SU-DHL-6 (cell line): ENCODE data around the gene CLEC1B.

Experiments
- H2AFZ ChIP-seq: fragments of 200-600 bp; sonication (generic); 2 replicates; pipeline ENCODE4 v1.6.1; 2014; ENCODE audit warnings: low read depth, mild to moderate bottlenecking, moderate library complexity, mixed read lengths, antibody characterized with exemption, low read length; ENCODE audit not compliant: severe bottlenecking
- H3F3A ChIP-seq: fragments of 200-600 bp; shearing (Covaris generic); 2 replicates; pipeline ENCODE4 v1.6.0; 2016; ENCODE audit warnings: antibody characterized with exemption, mild to moderate bottlenecking; ENCODE audit not compliant: insufficient read depth
- H3K27ac ChIP-seq: fragments of 200-600 bp; sonication (generic); 2 replicates; pipeline ENCODE4 v1.5.1; 2016; ENCODE audit warnings: low read depth, mild to moderate bottlenecking, low read length, moderate library complexity, mixed read lengths
- H3K27me3 ChIP-seq: fragments of 200-600 bp; sonication (generic), shearing (Covaris generic); 2 replicates; pipeline ENCODE4 v1.6.0; 2014; ENCODE audit warnings: mild to moderate bottlenecking, low read length
- H3K36me3 ChIP-seq: fragments of 200-600 bp; sonication (generic); 2 replicates; pipeline ENCODE4 v1.6.1; 2014; ENCODE audit warnings: mild to moderate bottlenecking, low read length, mixed read lengths
- H3K4me2 ChIP-seq: fragments of 300-600, 200-600 bp; shearing (Covaris generic), sonication (generic); 2 replicates; pipeline ENCODE4 v1.6.0; 2014; ENCODE audit warnings: low read length, low read depth, mild to moderate bottlenecking; ENCODE audit not compliant: poor library complexity, severe bottlenecking
- H3K4me3 ChIP-seq: fragments of 200-600 bp; sonication (generic); 2 replicates; pipeline ENCODE4 v1.5.1; 2014; ENCODE audit warnings: antibody characterized with exemption, low read length, mild to moderate bottlenecking, mixed read lengths; ENCODE audit not compliant: insufficient read depth, poor library complexity, severe bottlenecking
- H3K79me2 ChIP-seq: fragments of 200-600 bp; sonication (generic); 2 replicates; pipeline ENCODE4 v1.6.1; 2014; ENCODE audit warnings: mild to moderate bottlenecking, low read length, moderate library complexity; ENCODE audit not compliant: insufficient read depth
- H3K9ac ChIP-seq: fragments of 200-600 bp; sonication (generic); 2 replicates; pipeline ENCODE4 v1.7.0; 2014; ENCODE audit warnings: mild to moderate bottlenecking, low read length
- H3K9me2 ChIP-seq: fragments of 200-600 bp; sonication (generic); replicated peaks from 2 replicates; pipeline ENCODE4 v1.6.1; 2014; ENCODE audit warnings: low read length; ENCODE audit not compliant: insufficient read depth
- H3K9me3 ChIP-seq: fragments of 200-600 bp; sonication (generic); 2 replicates; pipeline ENCODE4 v1.6.1; 2014; ENCODE audit warnings: low read length, mixed read lengths; ENCODE audit not compliant: insufficient read depth
- H4K20me1 ChIP-seq: fragments of 200-600 bp; sonication (generic); 2 replicates; pipeline ENCODE4 v1.6.1; 2014; ENCODE audit warnings: low read depth, mild to moderate bottlenecking, antibody characterized with exemption, low read length, moderate library complexity, mixed read lengths
- EZH2phosphoT487 ChIP-seq: fragments of 200-600 bp; sonication (generic), shearing (Covaris generic); conservative IDR thresholded peaks from 2 replicates; pipeline ENCODE4 v1.6.1; 2018; ENCODE audit warnings: mild to moderate bottlenecking, antibody characterized with exemption, low read length, moderate library complexity, mixed read lengths
- TF ChIP-seq, protein P1 (sequence below): fragments of 200-600 bp; sonication (generic); IDR thresholded peaks from one replicate; pipeline ENCODE4 v1.5.1; 2017; ENCODE audit warnings: antibody characterized with exemption, mild to moderate bottlenecking, low read length, moderate library complexity; ENCODE audit not compliant: insufficient read depth, poor library complexity, severe bottlenecking

The CLEC1B gene

DNA sequence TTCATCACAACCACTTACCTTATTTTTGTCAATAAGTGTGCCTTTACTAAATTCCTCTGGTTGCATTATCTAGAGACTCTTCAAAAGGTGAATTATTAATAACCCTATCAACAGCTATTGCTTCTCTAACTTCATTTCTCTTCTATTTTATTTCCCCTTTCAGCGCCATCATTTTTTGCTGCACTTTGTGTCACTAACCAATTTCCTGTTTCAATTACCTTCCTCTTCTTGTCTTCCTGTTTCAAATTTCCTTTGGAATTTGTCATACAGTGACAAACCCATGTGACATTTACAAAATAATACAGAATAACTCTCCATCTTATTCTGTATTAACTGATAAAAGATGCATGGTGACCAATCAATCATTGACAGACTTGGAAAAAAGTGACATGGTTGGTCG lies 54.5 kb downstream of the CLEC1B start:
- Histone ChIP-seq H3K4me2 (no peak overlapping the region), H3K36me3 (no peaks in the 10 kb centered on the region), H4K20me1 (no peaks in the 10 kb centered on the region), H3K9ac (no peak overlapping the region), H3K79me2 (no peaks in the 10 kb centered on the region), H2AFZ (no peak overlapping the region), H3K27ac (no peak overlapping the region), H3K9me3 (no peaks in the 10 kb centered on the region), H3K9me2 (no peaks in the 10 kb centered on the region), H3F3A (no peaks in the 10 kb centered on the region), H3K27me3 (no peaks in the 10 kb centered on the region), H3K4me3 (no peak overlapping the region)
- no peak for TF ChIP-seq EZH2phosphoT487
- TF ChIP-seq, protein P1, sequence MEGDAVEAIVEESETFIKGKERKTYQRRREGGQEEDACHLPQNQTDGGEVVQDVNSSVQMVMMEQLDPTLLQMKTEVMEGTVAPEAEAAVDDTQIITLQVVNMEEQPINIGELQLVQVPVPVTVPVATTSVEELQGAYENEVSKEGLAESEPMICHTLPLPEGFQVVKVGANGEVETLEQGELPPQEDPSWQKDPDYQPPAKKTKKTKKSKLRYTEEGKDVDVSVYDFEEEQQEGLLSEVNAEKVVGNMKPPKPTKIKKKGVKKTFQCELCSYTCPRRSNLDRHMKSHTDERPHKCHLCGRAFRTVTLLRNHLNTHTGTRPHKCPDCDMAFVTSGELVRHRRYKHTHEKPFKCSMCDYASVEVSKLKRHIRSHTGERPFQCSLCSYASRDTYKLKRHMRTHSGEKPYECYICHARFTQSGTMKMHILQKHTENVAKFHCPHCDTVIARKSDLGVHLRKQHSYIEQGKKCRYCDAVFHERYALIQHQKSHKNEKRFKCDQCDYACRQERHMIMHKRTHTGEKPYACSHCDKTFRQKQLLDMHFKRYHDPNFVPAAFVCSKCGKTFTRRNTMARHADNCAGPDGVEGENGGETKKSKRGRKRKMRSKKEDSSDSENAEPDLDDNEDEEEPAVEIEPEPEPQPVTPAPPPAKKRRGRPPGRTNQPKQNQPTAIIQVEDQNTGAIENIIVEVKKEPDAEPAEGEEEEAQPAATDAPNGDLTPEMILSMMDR = no peak

DNA sequence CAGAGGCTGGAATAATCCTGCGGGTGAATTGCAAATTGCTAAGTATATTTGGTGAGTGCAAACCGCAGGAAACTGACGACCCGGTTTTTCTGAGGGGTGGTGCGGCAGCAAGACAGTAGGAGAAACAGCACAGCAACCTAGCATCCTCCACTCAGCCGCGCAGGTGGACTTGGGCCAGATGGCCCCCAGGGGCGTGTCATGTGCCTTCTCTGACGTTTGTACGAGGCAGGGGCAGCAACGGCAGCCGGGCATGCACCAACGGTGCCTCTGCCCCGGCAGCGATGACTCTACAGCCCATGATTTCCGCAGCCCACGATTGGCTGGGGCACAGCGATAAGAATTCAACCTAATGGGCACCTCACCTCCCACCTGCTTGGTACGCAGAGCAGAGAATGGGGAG lies 55.7 kb downstream of the CLEC1B start:
- H3K79me2 ChIP-seq = no peaks in the 10 kb centered on the region
- H4K20me1 ChIP-seq = no peaks in the 10 kb centered on the region
- H3F3A ChIP-seq = no peaks in the 10 kb centered on the region
- H3K9me2 ChIP-seq = no peaks in the 10 kb centered on the region
- H3K27ac ChIP-seq = no peak overlapping the region
- H2AFZ ChIP-seq = no peak overlapping the region
- no peak overlapping the region for H3K4me3 ChIP-seq
- TF ChIP-seq, protein P1 = no peak
- TF ChIP-seq EZH2phosphoT487 = no peak
- no peaks in the 10 kb centered on the region for H3K36me3 ChIP-seq
- H3K4me2 ChIP-seq = no peak overlapping the region
- H3K9me3 ChIP-seq = no peaks in the 10 kb centered on the region
- H3K27me3 ChIP-seq = no peaks in the 10 kb centered on the region
- no peak overlapping the region for H3K9ac ChIP-seq
